ENCODE measurements around the gene FTHL17.

Gene FTHL17

GRCh38 chrX:31071725-31072124 lies at the start of gene FTHL17:
Gene FTHL17 (minus strand): TSS chrX:31072041. CDS start chrX:31071953, 88 bp downstream.
- TF ChIP-seq, protein P1, sequence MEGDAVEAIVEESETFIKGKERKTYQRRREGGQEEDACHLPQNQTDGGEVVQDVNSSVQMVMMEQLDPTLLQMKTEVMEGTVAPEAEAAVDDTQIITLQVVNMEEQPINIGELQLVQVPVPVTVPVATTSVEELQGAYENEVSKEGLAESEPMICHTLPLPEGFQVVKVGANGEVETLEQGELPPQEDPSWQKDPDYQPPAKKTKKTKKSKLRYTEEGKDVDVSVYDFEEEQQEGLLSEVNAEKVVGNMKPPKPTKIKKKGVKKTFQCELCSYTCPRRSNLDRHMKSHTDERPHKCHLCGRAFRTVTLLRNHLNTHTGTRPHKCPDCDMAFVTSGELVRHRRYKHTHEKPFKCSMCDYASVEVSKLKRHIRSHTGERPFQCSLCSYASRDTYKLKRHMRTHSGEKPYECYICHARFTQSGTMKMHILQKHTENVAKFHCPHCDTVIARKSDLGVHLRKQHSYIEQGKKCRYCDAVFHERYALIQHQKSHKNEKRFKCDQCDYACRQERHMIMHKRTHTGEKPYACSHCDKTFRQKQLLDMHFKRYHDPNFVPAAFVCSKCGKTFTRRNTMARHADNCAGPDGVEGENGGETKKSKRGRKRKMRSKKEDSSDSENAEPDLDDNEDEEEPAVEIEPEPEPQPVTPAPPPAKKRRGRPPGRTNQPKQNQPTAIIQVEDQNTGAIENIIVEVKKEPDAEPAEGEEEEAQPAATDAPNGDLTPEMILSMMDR (conservative IDR thresholded peaks at IDR 0.05) = no peak

DNA sequence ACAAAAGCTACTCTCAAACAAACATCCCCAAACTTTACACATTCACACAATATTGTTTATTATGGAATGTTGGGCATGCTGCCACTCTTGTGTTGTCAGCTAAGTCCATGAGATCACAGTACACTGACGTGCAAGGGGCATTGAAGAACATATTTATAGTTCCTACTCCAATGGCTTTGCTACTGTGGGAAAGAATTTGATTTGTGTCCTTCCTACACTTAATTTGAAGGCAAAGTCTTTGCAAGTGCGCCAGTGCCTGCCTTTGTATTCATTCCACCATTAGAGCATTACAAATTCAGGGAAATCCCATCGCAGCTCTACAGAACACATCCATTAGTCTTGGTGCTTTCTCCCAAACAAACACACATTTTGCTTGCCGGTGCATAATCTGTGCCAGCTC lies 45.4 kb upstream of the FTHL17 start:
- TF ChIP-seq, protein P1 (conservative IDR thresholded peaks at IDR 0.05) = no peak
- H3K27ac ChIP-seq = no peak overlapping the region

More at GRCh38 chrX:31071725-31072124, at the start of gene FTHL17:
- H3K27ac ChIP-seq = no peak within 1 kb of the TSS

DNA sequence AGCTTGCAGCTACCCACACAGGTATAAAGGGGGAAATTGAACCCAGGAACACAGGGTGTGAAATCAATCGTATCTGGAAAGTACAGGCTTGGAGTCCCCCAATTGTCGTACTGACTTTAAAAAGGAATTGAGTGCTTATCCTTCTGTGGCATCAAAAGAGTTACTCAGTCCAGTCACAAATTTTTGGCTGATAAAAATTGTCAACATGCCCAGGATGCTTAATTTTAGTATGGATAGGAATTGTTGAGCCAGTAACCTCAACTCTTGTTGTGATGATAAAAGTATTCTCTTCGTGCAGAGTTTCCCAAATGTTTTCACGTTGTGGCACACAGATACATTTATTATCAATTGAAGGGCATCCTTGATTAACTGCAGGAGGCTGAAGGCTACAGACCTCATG lies 43.6 kb upstream of the FTHL17 start:
- no peak overlapping the region for H3K27ac ChIP-seq
- TF ChIP-seq, protein P1 (conservative IDR thresholded peaks at IDR 0.05) = no peak

- no peak overlapping the region for H3K27ac ChIP-seq
- TF ChIP-seq, protein P1 (conservative IDR thresholded peaks at IDR 0.05) = no peak
These were observed 43.0 kb upstream of the FTHL17 start for GRCh38 chrX:31114858-31115257.

DNA sequence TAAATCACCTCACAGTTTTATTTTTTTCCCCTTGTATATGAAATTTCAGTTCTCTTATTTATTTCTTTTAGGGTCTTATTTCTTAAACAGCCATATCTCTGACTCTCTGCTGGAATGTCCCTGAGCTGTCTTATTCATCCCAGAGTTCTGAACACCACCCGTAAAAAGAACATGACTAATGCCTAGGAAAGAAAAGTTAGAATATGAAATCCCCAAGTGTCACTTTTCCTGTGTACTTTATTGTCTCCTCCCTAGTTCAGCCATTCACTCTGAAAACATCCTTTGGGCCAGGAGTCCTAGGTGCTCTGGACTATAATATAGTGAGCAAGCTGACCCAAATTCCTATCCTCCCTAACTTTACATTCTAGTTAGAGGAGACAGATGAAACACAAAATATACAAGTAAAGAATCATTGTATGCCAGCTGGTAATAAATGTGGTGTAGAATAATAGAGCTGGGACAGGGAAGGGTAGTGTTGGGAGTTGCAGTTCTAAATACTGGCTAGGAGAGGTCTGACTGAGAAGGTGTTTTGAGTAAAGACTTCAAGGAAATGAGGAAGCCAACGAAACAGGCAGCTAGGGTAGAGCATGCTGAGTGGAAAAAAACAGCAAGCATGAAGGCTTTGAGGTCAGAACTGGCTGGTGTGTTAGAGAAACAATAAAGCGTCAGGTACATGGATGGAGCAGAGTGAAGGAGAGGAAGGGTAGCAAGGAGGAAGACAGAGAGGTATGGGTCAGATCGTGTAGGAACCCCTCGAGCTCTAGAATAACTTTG lies 40.6 kb upstream of the FTHL17 start:
- TF ChIP-seq, protein P1 (conservative IDR thresholded peaks at IDR 0.05) = no peak
- H3K27ac ChIP-seq = no peak overlapping the region

DNA sequence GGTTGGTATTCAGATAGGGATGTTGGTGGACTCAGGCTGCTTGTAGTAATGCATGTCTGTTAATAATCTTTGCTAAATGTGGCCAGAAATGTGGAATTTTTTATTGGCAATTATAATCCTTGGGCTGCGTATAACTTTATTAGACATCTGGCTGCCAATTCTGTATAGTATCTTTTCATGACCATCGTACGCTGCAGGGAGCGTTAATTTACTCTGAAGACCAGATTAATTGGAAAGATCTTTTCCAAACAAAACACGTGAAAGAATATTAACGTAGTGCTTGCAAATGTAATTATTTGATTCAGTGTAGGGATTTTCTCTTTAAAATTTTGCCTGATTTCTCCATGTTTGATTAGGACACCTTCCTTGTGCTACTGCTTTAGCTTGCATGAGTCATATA lies 38.8 kb upstream of the FTHL17 start:
- TF ChIP-seq, protein P1 (conservative IDR thresholded peaks at IDR 0.05) = no peak

GRCh38 chrX:31099536-31100090 lies 27.8 kb upstream of the FTHL17 start:
- no peak overlapping the region for H3K27ac ChIP-seq
- TF ChIP-seq, protein P1 (conservative IDR thresholded peaks at IDR 0.05) = no peak

More for the DNA sequence above, 38.8 kb upstream of the FTHL17 start:
- H3K27ac ChIP-seq = no peak overlapping the region
